KBM-7 (cell line): ENCODE measurements around the gene KLC3.
"Not testable (repeated sequence)": the region's sequence is repeated elsewhere in the genome, so short reads cannot be mapped to it uniquely, and the experiment has no call there.

Experiments
- DNase-seq: peaks from one replicate; pipeline ENCODE4 v3.0.0-alpha.2; 2015
- in situ Hi-C: fragments of 300-500 bp; cut with MboI; formaldehyde crosslinking; loops from 2 replicates; pipeline ENCODE4 v1.14.3; 2020; ENCODE audit warnings: low sequenced_read_pairs, low pct_unique_long_range_greater_than_20kb, mixed read lengths

The KLC3 gene

GRCh38 chr19:45340232-45340898 is at the start of gene KLC3:
TSS of gene KLC3 (plus strand) at chr19:45340750. CDS start at chr19:45345542, 4,792 bp downstream.
- DNase-seq, result peak; percentile 33
- in situ Hi-C loops, result no loop called here

DNA sequence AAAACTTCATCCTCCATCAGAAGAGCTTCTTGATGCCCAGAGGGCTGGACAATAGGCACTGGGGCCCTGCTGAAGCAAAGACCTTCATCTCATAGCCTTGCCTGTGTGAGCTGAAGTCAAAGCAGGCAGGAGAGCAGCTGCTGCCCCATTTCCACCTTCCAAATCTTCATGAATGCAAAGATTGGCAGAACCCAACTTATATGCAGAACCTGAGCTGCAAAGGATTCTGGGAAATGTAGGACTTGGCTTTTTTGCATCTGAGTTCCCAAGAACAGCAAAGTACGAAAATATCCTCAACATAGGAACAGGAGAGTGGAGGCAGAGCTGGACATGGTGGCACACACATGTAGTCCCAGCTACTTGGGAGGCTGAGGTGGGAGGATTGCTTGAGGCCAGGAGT is 48.7 kb upstream of the KLC3 start:
- in situ Hi-C loops, result no loop called here

DNA sequence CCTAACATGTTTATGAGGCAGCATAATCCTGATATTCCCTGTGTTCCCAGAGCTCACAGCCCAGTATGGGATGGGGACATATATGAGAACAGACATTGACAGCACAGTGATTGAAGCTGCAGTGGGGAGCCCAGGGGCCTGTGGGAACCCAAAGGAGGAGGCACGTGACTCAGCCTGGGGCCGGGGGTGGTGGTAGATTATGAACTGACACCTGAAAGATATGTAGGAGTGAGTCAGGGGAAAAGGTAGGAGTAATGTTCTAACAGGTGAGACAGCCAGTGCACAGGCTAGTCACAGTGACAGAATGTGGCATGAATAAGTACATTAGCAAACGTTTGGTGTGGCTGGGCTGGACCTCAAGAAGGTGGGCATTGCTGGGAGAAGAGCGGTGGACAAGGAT is 46.9 kb upstream of the KLC3 start:
- in situ Hi-C loops, result no loop called here
- no peak for DNase-seq

More for the DNA sequence above, 48.7 kb upstream of the KLC3 start:
- no peak for DNase-seq

- no peak for DNase-seq
- in situ Hi-C loops, result no loop called here
Observed at GRCh38 chr19:45294291-45295029, 46.1 kb upstream of the KLC3 start.

DNA sequence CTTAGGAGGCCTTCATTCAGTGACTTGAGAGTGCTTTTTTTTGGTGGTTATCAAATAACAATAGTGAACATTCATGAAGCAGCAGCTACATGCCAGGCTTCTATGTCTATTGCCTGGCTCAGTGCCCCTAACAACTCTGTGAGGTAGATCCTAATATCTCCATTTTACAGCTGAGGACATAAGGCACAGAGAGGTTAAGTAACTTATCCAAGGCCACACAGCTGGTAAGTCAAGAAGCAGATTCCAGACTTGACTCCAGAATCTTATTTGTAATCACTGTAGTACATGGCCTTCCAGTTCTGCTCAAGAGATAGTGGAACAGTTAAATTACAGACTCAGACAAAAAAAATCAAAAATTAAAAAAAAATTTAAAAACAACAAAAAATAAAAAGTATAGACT is 44.7 kb upstream of the KLC3 start:
- in situ Hi-C loops, result no loop called here
- no peak for DNase-seq

GRCh38 chr19:45296355-45296754 is 44.2 kb upstream of the KLC3 start:
- in situ Hi-C loops, result no loop called here
- peak; percentile 12 for DNase-seq

DNA sequence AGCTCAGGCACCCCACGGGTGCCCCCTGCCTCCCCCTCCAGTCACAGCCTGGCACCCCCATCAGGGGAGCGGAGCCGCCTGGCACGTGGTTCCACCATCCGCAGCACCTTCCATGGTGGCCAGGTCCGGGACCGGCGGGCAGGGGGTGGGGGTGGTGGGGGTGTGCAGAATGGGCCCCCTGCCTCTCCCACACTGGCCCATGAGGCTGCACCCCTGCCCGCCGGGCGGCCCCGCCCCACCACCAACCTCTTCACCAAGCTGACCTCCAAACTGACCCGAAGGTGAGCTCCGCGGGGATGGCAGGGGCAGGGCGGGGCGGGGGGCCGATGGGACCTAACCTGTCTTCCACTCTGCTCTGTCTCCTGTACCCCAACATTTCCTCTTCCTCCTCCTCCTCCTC is 42.9 kb upstream of the KLC3 start:
- in situ Hi-C loops, result no loop called here
- no peak for DNase-seq

DNA sequence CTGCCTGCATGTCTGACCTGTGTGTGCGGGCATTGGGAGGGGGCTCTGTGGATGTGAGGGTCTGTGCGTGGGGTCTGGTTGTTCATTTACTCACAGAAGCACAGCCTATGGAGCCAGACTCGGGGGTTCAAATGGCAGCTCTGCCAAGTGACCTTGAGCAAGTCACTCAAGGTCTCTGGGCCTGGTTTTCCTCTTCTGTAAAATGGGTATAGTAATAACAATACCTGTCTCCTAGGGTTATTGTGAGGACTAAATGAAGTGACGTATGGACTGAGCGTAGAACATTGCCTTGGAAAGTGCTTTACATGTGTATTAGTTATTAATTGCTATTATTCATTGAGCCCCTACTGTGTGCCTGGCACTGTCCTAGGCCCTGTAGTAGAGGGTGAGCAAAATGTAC is 42.3 kb upstream of the KLC3 start:
- in situ Hi-C loops, result no loop called here
- DNase-seq, result no peak

- in situ Hi-C loops, result no loop called here
- DNase-seq, result no peak
Observed at GRCh38 chr19:45299719-45300118, 40.8 kb upstream of the KLC3 start.

- in situ Hi-C loops, result no loop called here
- DNase-seq, result no peak
Observed at GRCh38 chr19:45302416-45302815, 38.1 kb upstream of the KLC3 start.

DNA sequence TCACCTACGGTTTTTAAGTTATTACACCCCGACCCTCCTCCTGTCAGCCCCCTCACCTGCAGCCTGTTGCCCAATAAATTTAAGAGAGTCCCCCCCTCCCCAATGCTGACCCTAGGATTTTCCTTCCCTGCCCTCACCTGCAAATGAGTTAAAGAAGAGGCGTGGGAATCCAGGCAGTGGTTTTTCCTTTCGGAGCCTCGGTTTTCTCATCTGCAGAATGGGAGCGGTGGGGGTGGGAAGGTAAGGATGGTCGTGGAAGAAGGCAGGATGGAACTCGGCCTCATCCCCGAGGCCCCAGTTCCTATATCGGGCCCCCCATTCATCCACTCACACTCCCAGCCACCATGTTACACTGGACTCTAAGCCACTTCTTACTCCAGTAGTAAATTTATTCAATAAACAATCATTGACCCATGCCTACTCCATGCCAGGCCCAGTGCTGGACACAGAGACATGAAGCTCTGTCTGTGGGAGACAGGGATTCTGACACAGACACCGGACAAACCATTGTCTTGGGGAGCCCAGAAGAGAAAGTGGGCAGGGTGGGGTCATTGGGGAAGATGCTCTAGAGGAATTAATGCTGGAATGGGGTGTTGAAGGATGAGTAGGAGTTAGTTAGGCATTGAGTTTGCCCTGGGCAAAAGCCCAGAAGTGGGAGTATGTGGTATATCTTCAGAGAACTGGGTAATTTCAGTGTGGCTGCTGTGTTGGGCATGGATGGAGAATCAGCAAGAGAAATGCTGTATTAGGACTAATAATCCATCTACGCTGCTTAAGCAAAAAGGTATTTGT is 37.1 kb upstream of the KLC3 start:
- in situ Hi-C loops, result no loop called here
- DNase-seq, result no peak

DNA sequence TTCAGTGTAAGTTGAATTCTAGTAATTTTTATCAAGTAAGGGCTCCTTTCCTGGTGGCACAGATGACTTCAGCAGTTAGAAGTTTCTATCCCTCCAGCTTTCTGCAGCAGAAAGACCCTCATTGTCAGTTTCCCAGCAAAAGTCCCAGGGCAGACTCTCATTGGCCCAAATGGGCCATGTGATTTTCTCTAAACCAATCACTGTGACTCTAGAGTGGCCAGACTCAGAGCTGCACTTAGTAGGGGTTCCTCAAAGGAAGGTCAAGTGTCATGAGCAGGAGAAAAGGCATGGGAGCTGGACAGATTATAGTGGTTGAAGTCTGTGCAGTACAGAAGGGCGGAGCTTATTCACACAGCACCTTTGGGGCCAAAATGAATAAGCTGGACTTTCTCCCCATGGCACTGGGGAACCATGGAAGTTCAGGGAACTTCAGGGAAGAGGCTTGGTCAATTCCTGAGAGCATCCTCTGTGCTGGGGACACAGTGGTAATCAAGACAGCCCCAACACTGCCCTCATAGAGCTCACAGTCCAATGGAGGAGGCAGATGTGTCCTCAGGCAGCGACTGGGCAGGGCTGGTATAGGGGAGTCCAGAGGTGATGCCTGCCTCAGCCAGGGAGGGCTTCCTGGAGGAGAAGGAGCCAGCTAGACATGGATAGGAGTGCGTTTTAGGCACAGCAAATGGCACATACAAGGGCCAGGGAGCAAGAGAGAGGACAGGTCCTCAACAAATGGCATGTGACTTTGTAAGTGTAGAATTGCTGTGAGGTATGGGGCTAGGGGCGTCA is 36.2 kb upstream of the KLC3 start:
- no peak for DNase-seq
- in situ Hi-C loops, result no loop called here

DNA sequence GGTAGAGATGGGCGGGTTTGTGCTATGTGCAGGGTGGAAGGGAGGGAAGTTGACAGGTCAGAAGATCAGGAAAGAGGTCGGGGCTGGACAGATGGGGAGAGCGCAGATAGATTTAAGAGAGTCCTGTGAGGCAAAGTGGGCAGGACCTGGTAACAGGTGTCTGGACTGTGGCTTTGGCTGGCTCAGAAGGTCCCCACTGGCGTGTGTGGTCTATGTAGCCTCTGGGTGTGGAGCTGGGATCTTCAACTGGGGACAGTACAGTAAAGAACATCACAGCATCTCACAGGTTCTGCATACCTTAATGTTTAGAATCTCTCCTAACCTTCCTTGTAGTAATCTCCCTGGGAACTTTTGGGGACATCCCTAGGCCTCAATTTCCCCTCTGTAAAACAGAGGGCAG is 35.5 kb upstream of the KLC3 start:
- in situ Hi-C loops, result no loop called here
- DNase-seq, result no peak

DNA sequence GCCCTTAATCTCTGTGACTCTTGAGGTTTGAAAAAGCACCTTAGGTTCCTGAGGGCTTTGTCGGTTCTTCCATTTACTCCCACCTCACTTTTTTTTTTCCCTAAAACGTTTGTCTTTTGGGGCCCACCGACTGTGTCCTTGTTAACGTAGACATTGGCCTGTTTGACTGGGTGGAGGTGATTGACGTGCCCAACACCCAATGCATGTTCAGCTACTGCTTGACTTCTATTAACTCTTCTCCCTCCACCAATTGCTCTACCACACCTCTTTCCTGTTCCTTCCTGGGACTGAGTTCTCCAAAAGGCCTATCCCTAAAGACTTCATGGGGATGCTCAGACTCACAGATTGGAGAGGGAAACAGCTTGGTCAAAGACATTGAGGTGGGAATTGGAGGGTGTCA is 35.1 kb upstream of the KLC3 start:
- in situ Hi-C loops, result no loop called here
- no peak for DNase-seq

DNA sequence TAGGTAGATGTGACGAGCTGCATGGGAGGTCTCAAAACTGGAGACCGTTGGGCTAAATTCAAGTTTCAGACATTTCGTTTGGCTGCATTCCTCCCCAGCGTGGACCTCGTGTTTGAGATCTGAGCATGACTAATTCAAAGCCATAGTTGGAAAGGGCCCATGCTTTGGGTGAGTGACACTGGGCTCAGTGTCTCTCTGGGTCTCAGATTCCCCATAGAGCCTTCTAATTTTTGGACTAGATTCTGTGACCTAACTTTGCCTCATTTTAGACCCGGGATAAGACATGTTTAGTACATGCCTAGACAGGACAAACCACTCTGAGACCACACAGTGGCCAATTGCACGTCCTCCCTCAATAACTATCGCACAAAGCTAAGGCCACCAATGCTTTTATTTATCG is 34.5 kb upstream of the KLC3 start:
- DNase-seq, result no peak
- in situ Hi-C loops, result no loop called here

DNA sequence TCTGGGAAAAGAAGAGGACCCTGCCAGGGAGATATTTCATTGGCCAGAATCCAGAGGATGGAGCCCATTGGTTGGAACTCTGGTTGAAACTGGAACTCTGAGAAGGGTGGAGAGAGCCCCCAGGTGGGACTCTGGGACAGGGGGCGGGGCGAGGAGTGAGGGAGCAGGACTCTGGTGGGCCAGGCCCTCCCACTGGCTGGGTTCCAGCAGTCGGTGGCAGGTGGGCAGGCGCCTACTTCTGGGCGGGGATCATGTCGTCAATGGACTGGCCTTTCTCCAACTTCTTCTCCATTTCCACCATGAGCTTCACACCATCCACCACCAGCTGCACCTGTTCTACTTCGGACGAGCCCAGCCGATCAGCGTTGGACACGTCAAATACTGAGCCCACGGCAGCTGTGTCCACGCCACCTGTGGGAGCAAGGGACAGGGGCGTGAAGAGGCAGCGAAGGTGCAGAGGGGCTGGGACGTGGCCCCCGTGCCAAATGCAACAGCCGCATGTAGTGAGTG is 34.0 kb upstream of the KLC3 start:
- DNase-seq, result peak; percentile 21
- in situ Hi-C loops, result no loop called here

DNA sequence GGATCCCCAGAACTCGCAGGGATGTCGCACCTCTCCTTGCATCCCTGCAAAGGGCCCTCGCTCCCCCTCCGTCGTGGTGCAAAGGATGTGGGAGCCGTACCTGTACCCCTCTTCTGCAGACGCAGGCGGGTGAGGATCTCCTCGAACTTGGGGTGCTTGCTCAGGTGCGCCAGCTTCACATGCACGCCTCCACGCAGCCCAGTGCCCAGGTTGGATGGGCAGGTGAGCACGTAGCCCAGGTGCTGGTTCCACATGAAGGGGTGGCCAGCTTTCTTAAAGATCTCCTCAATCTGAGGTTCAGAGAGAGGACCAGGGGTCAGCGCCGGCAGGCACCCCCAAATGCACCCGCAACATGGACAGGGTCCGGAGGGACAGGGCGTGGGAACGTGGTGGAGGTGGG is 33.2 kb upstream of the KLC3 start:
- in situ Hi-C loops, result no loop called here
- DNase-seq, result no peak

DNA sequence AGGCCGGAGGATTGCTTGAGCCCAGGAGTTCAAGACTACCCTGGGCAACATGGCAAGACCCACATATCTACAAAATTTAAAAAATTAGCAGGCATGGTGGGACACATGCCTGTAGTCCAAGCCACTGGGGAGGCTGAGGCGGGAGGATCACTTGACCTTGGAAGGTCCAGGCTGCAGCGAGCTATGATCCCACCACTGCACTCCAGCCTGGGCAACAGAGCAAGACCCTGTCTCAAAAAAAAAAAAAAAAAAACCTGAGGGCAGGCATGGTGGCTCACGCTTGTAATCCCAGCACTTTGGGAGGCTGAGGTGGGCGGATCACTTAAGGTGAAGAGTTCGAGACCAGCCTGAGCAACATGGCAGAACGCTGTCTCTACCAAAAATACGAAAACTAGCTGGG is 31.2 kb upstream of the KLC3 start:
- in situ Hi-C loops, DNase-seq: not testable (repeated sequence)

GRCh38 chr19:45311621-45312020 is 28.9 kb upstream of the KLC3 start:
- in situ Hi-C loops, result no loop called here
- peak; percentile 59 for DNase-seq
